NCI-H187 treated with DMSO at 0.1 percent for 48 hours (cell line): Measurements from ENCODE around the gene C10orf120.

Experiments used
- DNase-seq: peaks from one replicate; lab custom pipeline; 2025; lab: John Stamatoyannopoulos, UW

Gene C10orf120

GRCh38 chr10:122703483-122704448 is 4.1 kb upstream of the C10orf120 start:
- DNase-seq: no peak

GRCh38 chr10:122702275-122702674 is 2.6 kb upstream of the C10orf120 start:
- DNase-seq: no peak

GRCh38 chr10:122701652-122702051 is 2.0 kb upstream of the C10orf120 start:
- DNase-seq: no peak

GRCh38 chr10:122696687-122697086 is 3.0 kb downstream of the C10orf120 start:
- DNase-seq: no peak

GRCh38 chr10:122692744-122693143 is 6.9 kb downstream of the C10orf120 start:
- DNase-seq: no peak

- no peak for DNase-seq
Observed at GRCh38 chr10:122689146-122689820, 10.4 kb downstream of the C10orf120 start.

GRCh38 chr10:122688293-122688989 is 11.2 kb downstream of the C10orf120 start:
- no peak for DNase-seq

GRCh38 chr10:122682522-122682921 is 17.1 kb downstream of the C10orf120 start:
- DNase-seq: no peak

GRCh38 chr10:122678266-122678665 is 21.4 kb downstream of the C10orf120 start:
- no peak for DNase-seq

GRCh38 chr10:122675278-122675677 is 24.4 kb downstream of the C10orf120 start:
- no peak for DNase-seq

GRCh38 chr10:122674781-122675180 is 24.9 kb downstream of the C10orf120 start:
- no peak for DNase-seq

- no peak for DNase-seq
Observed at GRCh38 chr10:122673731-122674130, 25.9 kb downstream of the C10orf120 start.

- DNase-seq: no peak
Observed at GRCh38 chr10:122673269-122673668, 26.4 kb downstream of the C10orf120 start.

- DNase-seq: no peak
Observed at GRCh38 chr10:122672655-122673054, 27.0 kb downstream of the C10orf120 start.

- DNase-seq: no peak
Observed at GRCh38 chr10:122671355-122671754, 28.3 kb downstream of the C10orf120 start.

GRCh38 chr10:122669842-122670241 is 29.8 kb downstream of the C10orf120 start:
- no peak for DNase-seq

GRCh38 chr10:122669045-122669444 is 30.6 kb downstream of the C10orf120 start:
- DNase-seq: no peak

- DNase-seq: no peak
Observed at GRCh38 chr10:122665946-122666345, 33.7 kb downstream of the C10orf120 start.

- DNase-seq: no peak
Observed at GRCh38 chr10:122665329-122665860, 34.3 kb downstream of the C10orf120 start.

- no peak for DNase-seq
Observed at GRCh38 chr10:122664501-122664900, 35.1 kb downstream of the C10orf120 start.

- DNase-seq: no peak
Observed at GRCh38 chr10:122663516-122664130, 36.0 kb downstream of the C10orf120 start.

GRCh38 chr10:122662231-122662630 is 37.4 kb downstream of the C10orf120 start:
- DNase-seq: no peak
